ENCODE results near the gene RXYLT1.
"Not testable (repeated sequence)": the region's sequence is repeated elsewhere in the genome, so short reads cannot be mapped to it uniquely, and the experiment has no call there.

RXYLT1 gene

DNA sequence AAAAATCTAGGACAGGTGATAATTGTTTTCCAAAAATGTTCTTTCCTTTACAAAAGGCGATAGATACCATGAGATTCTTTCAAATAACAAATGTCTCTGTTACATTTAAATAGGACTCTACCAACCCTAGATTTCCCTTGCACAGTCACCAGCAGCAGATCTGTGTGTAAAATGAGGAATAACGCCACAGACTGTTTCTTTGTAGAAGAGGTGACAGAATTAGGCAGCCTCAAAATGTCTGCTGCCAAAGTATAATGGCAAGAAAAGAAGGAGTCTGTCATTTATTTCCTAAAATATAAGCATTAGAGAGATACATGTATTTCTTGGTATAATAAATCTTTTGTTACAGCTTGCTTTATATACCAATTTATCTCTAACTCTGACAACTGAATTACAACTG lies 56.3 kb downstream of the RXYLT1 start:
- Histone ChIP-seq H3K4me3 (replicated peaks; ENCODE audit: low read depth, low read length) (no peak overlapping the region), H3K27me3 (replicated peaks; ENCODE audit: control insufficient read depth, insufficient read depth, low read length) (no peaks in the 10 kb centered on the region), H3K36me3 (ENCODE audit: control insufficient read depth, insufficient read depth, low read length) (no peaks in the 10 kb centered on the region)
- DNase-seq (ENCODE audit: extremely low read depth, insufficient read length) = no peak
- TF ChIP-seq, protein P1, sequence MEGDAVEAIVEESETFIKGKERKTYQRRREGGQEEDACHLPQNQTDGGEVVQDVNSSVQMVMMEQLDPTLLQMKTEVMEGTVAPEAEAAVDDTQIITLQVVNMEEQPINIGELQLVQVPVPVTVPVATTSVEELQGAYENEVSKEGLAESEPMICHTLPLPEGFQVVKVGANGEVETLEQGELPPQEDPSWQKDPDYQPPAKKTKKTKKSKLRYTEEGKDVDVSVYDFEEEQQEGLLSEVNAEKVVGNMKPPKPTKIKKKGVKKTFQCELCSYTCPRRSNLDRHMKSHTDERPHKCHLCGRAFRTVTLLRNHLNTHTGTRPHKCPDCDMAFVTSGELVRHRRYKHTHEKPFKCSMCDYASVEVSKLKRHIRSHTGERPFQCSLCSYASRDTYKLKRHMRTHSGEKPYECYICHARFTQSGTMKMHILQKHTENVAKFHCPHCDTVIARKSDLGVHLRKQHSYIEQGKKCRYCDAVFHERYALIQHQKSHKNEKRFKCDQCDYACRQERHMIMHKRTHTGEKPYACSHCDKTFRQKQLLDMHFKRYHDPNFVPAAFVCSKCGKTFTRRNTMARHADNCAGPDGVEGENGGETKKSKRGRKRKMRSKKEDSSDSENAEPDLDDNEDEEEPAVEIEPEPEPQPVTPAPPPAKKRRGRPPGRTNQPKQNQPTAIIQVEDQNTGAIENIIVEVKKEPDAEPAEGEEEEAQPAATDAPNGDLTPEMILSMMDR (IDR thresholded peaks at IDR 0.05; ENCODE audit: insufficient read depth, low read length, poor library complexity, severe bottlenecking) = no peak

DNA sequence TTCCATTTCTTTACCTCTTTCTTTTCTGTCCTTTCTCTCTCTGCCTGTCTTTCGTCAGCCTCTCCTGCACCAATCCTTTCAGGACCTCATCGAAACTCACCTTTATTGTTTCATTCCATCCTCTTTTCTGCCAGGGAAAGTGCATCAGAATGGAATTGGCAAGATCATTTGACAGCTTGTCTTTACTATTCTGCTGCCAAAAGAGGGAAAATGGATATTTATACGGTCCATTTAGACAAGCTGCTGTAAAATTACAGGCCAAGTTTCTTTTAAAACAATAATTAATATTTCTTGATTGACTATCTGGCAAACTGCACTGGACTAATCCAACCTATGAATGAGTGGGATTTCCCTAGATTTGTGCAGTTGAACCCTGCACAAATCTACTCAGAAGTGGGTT lies 57.2 kb downstream of the RXYLT1 start:
- H3K27me3 ChIP-seq (replicated peaks; ENCODE audit: control insufficient read depth, insufficient read depth, low read length) = no peaks in the 10 kb centered on the region
- no peak for DNase-seq (ENCODE audit: extremely low read depth, insufficient read length)
- no peak overlapping the region for H3K4me3 ChIP-seq (replicated peaks; ENCODE audit: low read depth, low read length)
- no peaks in the 10 kb centered on the region for H3K36me3 ChIP-seq (ENCODE audit: control insufficient read depth, insufficient read depth, low read length)
- TF ChIP-seq, protein P1 (IDR thresholded peaks at IDR 0.05; ENCODE audit: insufficient read depth, low read length, poor library complexity, severe bottlenecking) = no peak

DNA sequence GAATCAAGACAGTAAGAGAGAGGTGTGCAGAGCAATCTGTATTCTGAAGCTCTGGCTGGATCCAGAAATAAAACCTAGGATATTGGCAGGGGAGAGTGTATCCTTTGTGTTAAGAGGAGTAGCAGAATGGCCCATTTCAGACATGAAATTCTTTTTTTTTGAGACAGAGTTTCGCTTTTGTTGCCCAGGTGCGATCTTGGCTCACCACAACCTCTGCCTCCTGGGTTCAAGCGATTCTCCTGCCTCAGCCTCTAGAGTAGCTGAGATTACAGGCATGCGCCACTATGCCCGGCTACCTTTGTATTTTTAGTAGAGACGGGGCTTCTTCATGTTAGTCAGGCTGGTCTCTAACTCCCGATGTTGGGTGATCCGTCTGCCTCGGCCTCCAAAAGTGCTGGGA lies 58.7 kb downstream of the RXYLT1 start:
- TF ChIP-seq, protein P1 (IDR thresholded peaks at IDR 0.05; ENCODE audit: insufficient read depth, low read length, poor library complexity, severe bottlenecking) = no peak
- DNase-seq (ENCODE audit: extremely low read depth, insufficient read length) = no peak
- Histone ChIP-seq H3K4me3 (replicated peaks; ENCODE audit: low read depth, low read length) (no peak overlapping the region), H3K27me3 (replicated peaks; ENCODE audit: control insufficient read depth, insufficient read depth, low read length) (no peaks in the 10 kb centered on the region), H3K36me3 (ENCODE audit: control insufficient read depth, insufficient read depth, low read length) (no peaks in the 10 kb centered on the region)

DNA sequence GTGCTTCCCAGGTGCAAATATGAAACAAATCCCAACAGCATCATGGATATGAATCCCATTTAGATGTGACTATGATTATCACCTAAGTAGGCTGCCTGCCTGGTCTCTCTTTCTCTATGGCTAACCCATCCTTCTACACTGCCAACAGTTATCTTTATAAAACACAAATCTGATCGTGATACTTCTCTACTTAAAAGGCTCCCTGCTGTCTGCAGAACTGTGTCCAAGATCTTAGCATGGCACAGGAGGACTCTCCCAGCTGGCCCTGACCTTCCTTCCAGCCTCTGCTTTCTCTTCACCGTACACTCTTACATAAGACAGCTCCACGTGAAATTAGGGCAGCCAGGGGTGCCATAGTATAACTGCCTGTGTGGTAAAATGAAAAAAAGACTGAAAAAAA lies 61.3 kb downstream of the RXYLT1 start:
- Histone ChIP-seq H3K36me3 (ENCODE audit: control insufficient read depth, insufficient read depth, low read length) (no peaks in the 10 kb centered on the region), H3K4me3 (replicated peaks; ENCODE audit: low read depth, low read length) (no peak overlapping the region), H3K27me3 (replicated peaks; ENCODE audit: control insufficient read depth, insufficient read depth, low read length) (peaks cover 2% of the 10 kb centered on the region)
- TF ChIP-seq, protein P1 (IDR thresholded peaks at IDR 0.05; ENCODE audit: insufficient read depth, low read length, poor library complexity, severe bottlenecking) = no peak
- DNase-seq (ENCODE audit: extremely low read depth, insufficient read length) = no peak

DNA sequence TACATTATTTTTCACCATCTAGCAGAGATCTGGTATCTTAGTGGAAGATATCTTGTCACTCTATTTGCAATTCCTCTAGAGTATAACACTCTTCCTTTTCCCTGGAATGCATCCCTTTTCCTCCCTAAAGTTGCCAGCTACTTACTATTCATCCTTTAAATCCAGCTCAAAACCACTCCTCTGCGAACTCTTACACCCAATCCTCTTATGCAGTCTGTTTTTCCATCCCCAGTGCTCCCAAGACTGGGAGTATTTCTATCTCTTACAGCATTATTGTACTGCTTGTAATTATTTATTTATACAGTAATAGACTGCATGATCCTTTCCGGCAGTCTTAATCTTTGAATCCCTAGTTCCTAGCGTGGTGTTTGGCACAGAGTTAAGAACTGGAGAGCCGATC lies 61.9 kb downstream of the RXYLT1 start:
- Histone ChIP-seq H3K36me3 (ENCODE audit: control insufficient read depth, insufficient read depth, low read length) (no peaks in the 10 kb centered on the region), H3K27me3 (replicated peaks; ENCODE audit: control insufficient read depth, insufficient read depth, low read length) (peaks cover 2% of the 10 kb centered on the region), H3K4me3 (replicated peaks; ENCODE audit: low read depth, low read length) (no peak overlapping the region)
- TF ChIP-seq, protein P1 (IDR thresholded peaks at IDR 0.05; ENCODE audit: insufficient read depth, low read length, poor library complexity, severe bottlenecking) = no peak
- DNase-seq (ENCODE audit: extremely low read depth, insufficient read length) = no peak

DNA sequence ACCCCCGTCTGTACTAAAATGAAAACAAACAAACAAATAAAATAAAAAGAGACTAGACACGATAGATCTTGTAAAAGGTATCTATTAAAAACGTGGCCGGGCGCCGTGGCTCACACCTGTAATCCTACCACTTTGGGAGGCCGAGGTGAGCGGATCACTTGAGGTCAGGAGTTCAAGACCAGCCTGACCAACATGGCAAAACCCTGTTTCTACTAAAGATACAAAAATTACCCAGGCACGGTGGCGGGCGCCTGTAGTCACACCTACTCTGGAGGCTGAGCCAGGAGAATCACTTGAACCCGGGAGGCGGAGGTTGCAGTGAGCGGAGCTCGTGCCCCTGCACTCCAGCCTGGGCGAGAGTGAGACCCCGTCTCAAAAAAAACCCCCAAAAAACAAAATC lies 63.0 kb downstream of the RXYLT1 start:
- not testable (repeated sequence) for H3K27me3 ChIP-seq (replicated peaks; ENCODE audit: control insufficient read depth, insufficient read depth, low read length); DNase-seq (ENCODE audit: extremely low read depth, insufficient read length); H3K4me3 ChIP-seq (replicated peaks; ENCODE audit: low read depth, low read length); H3K36me3 ChIP-seq (ENCODE audit: control insufficient read depth, insufficient read depth, low read length)

Measured in GM06990 (cell line).